GM23338 (cell line): Measurements from ENCODE around the gene CDH8. TPM values are rescaled to one million over a fixed set of nuclear protein-coding genes. Genes with fewer than 3 reads are reported as not detected.

Experiments used
- CREB1 ChIP-seq: fragments of 250-450 bp; sonication (Bioruptor Pico); IDR thresholded peaks from 2 replicates; pipeline ENCODE4 v1.5.0; 2020; ENCODE audit warnings: low read depth, mild to moderate bottlenecking, moderate library complexity
- EZH2 ChIP-seq: fragments of 200-600 bp; sonication (generic); IDR thresholded peaks from one replicate; pipeline ENCODE4 v1.8.0; 2017; ENCODE audit warnings: antibody characterized with exemption, mild to moderate bottlenecking, low read depth; ENCODE audit not compliant: unreplicated experiment
- EZH2phosphoT487 ChIP-seq: fragments of 200-600 bp; sonication (generic); IDR thresholded peaks from one replicate; pipeline ENCODE4 v1.8.1; 2018; ENCODE audit warnings: antibody characterized with exemption; ENCODE audit not compliant: unreplicated experiment
- JUNB ChIP-seq: IDR thresholded peaks from one replicate; pipeline ENCODE4 v1.6.1; 2016; ENCODE audit warnings: antibody characterized with exemption; ENCODE audit not compliant: unreplicated experiment
- POLR2AphosphoS5 ChIP-seq: IDR thresholded peaks from 2 replicates; pipeline ENCODE4 v1.6.1; 2016; ENCODE audit warnings: antibody characterized with exemption, low read depth
- STAT1 ChIP-seq: IDR thresholded peaks from one replicate; pipeline ENCODE4 v1.6.1; 2016; ENCODE audit warnings: antibody characterized with exemption; ENCODE audit not compliant: unreplicated experiment
- ZNF114 ChIP-seq: fragments of 250-450 bp; sonication (Bioruptor Pico); IDR thresholded peaks from 2 replicates; pipeline ENCODE4 v1.5.0; 2020; ENCODE audit warnings: mild to moderate bottlenecking, moderate library complexity
- ZNF331 ChIP-seq: fragments of 250-450 bp; sonication (Bioruptor Pico); IDR thresholded peaks from 2 replicates; pipeline ENCODE4 v1.5.0; 2020; ENCODE audit warnings: low read depth, mild to moderate bottlenecking, moderate library complexity
- polyA plus RNA-seq: library from polyadenylated mRNA; unstranded; fragments of >200 nt; fragmentation: Nextera tagmentation; extraction: Ambion mirVana; gene quantifications from 2 replicates; pipeline ENCODE4 v1.2.1, GENCODE V29; 2016
- total RNA-seq: library from RNA; depleted of rRNA; stranded (reverse); fragments of >200 nt; shearing (Covaris generic); gene quantifications from 2 replicates; pipeline ENCODE4 v1.2.3, GENCODE V29; 2014
- TF ChIP-seq, protein P1 (sequence below): fragments of 250-450 bp; sonication (Bioruptor Pico); IDR thresholded peaks from 2 replicates; pipeline ENCODE4 v1.5.0; 2020; ENCODE audit warnings: mild to moderate bottlenecking, moderate library complexity
- TF ChIP-seq, protein P2 (sequence below), 2 experiments: fragments of 200-600 bp in 1 of 2; sonication (generic) in 1 of 2; conservative IDR thresholded peaks; 2 replicates each; pipeline versions ENCODE4 v1.5.1 to v1.6.1; 2016 to 2017; ENCODE audit warnings: antibody characterized with exemption in 2 of 2, low read depth in 2 of 2, mild to moderate bottlenecking in 2 of 2, moderate library complexity in 1 of 2
- TF ChIP-seq, protein P3 (sequence below): IDR thresholded peaks from 2 replicates; pipeline ENCODE4 v1.6.1; 2016; ENCODE audit warnings: antibody characterized with exemption

CDH8 gene
- total and polyA plus RNA-seq, 2 experiments from 2014 or later, result 10.2 to 11.7 TPM

DNA sequence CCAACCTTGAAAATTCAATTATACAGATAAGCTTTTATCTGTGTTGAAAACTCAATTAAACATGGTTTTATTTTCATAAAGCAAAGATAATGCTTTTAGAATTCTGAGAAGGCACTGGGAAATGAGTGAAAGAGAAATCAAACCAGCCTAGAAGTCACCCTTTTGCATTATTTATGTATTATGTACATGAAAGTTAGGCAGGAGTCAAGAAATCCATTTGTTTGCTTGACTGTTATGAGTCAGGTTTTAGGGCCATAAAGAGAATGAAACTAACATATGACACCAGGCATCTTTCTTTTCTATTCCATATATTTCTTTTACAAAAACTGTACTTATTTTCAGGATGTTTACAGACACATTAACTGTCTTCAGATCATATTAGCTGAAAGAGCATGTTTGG lies 23.3 kb upstream of the CDH8 start (continued):
- TF ChIP-seq, protein P1, sequence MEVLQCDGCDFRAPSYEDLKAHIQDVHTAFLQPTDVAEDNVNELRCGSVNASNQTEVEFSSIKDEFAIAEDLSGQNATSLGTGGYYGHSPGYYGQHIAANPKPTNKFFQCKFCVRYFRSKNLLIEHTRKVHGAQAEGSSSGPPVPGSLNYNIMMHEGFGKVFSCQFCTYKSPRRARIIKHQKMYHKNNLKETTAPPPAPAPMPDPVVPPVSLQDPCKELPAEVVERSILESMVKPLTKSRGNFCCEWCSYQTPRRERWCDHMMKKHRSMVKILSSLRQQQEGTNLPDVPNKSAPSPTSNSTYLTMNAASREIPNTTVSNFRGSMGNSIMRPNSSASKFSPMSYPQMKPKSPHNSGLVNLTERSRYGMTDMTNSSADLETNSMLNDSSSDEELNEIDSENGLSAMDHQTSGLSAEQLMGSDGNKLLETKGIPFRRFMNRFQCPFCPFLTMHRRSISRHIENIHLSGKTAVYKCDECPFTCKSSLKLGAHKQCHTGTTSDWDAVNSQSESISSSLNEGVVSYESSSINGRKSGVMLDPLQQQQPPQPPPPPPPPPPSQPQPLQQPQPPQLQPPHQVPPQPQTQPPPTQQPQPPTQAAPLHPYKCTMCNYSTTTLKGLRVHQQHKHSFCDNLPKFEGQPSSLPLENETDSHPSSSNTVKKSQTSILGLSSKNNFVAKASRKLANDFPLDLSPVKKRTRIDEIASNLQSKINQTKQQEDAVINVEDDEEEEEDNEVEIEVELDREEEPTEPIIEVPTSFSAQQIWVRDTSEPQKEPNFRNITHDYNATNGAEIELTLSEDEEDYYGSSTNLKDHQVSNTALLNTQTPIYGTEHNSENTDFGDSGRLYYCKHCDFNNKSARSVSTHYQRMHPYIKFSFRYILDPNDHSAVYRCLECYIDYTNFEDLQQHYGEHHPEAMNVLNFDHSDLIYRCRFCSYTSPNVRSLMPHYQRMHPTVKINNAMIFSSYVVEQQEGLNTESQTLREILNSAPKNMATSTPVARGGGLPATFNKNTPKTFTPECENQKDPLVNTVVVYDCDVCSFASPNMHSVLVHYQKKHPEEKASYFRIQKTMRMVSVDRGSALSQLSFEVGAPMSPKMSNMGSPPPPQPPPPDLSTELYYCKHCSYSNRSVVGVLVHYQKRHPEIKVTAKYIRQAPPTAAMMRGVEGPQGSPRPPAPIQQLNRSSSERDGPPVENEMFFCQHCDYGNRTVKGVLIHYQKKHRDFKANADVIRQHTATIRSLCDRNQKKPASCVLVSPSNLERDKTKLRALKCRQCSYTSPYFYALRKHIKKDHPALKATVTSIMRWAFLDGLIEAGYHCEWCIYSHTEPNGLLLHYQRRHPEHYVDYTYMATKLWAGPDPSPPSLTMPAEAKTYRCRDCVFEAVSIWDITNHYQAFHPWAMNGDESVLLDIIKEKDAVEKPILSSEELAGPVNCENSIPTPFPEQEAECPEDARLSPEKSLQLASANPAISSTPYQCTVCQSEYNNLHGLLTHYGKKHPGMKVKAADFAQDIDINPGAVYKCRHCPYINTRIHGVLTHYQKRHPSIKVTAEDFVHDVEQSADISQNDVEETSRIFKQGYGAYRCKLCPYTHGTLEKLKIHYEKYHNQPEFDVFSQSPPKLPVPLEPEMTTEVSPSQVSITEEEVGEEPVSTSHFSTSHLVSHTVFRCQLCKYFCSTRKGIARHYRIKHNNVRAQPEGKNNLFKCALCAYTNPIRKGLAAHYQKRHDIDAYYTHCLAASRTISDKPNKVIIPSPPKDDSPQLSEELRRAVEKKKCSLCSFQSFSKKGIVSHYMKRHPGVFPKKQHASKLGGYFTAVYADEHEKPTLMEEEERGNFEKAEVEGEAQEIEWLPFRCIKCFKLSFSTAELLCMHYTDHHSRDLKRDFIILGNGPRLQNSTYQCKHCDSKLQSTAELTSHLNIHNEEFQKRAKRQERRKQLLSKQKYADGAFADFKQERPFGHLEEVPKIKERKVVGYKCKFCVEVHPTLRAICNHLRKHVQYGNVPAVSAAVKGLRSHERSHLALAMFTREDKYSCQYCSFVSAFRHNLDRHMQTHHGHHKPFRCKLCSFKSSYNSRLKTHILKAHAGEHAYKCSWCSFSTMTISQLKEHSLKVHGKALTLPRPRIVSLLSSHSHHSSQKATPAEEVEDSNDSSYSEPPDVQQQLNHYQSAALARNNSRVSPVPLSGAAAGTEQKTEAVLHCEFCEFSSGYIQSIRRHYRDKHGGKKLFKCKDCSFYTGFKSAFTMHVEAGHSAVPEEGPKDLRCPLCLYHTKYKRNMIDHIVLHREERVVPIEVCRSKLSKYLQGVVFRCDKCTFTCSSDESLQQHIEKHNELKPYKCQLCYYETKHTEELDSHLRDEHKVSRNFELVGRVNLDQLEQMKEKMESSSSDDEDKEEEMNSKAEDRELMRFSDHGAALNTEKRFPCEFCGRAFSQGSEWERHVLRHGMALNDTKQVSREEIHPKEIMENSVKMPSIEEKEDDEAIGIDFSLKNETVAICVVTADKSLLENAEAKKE (CRISPR knock-in tag), result no peak
- TF ChIP-seq EZH2 (no peak), JUNB (no peak), CREB1 (no peak), POLR2AphosphoS5 (no peak), ZNF331 (CRISPR knock-in tag) (no peak), STAT1 (no peak), ZNF114 (no peak), EZH2phosphoT487 (no peak)
- TF ChIP-seq, protein P2, sequence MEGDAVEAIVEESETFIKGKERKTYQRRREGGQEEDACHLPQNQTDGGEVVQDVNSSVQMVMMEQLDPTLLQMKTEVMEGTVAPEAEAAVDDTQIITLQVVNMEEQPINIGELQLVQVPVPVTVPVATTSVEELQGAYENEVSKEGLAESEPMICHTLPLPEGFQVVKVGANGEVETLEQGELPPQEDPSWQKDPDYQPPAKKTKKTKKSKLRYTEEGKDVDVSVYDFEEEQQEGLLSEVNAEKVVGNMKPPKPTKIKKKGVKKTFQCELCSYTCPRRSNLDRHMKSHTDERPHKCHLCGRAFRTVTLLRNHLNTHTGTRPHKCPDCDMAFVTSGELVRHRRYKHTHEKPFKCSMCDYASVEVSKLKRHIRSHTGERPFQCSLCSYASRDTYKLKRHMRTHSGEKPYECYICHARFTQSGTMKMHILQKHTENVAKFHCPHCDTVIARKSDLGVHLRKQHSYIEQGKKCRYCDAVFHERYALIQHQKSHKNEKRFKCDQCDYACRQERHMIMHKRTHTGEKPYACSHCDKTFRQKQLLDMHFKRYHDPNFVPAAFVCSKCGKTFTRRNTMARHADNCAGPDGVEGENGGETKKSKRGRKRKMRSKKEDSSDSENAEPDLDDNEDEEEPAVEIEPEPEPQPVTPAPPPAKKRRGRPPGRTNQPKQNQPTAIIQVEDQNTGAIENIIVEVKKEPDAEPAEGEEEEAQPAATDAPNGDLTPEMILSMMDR (conservative IDR thresholded peaks at IDR 0.05; ENCODE audit: low read depth in 2 of 2), result no peak
- TF ChIP-seq, protein P3, sequence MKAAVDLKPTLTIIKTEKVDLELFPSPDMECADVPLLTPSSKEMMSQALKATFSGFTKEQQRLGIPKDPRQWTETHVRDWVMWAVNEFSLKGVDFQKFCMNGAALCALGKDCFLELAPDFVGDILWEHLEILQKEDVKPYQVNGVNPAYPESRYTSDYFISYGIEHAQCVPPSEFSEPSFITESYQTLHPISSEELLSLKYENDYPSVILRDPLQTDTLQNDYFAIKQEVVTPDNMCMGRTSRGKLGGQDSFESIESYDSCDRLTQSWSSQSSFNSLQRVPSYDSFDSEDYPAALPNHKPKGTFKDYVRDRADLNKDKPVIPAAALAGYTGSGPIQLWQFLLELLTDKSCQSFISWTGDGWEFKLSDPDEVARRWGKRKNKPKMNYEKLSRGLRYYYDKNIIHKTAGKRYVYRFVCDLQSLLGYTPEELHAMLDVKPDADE, result no peak
